Ovary (tissue), 3 donors: ENCODE data around the gene TFE3.
A peak's percentile ranks its signal among the peaks of the same experiment; 100 is the strongest.

Source experiments
- POLR2A ChIP-seq: fragments of 450-650 bp; IDR thresholded peaks from one replicate; pipeline ENCODE4 v1.6.1; 2017; ENCODE audit warnings: antibody characterized with exemption, mild to moderate bottlenecking, moderate library complexity
- TF ChIP-seq, protein P1 (sequence below), 3 donors: fragments of 450-650 bp in 2 of 3; fragments of 200-600 bp in 1 of 3; IDR thresholded peaks; one replicate each; pipeline versions ENCODE4 v1.5.1 to v1.8.0; 2016 to 2022; ENCODE audit warnings: antibody characterized with exemption in 3 of 3, mild to moderate bottlenecking in 1 of 3
- donor health status: DM: no; HTN: no; CAD: no.

DNA sequence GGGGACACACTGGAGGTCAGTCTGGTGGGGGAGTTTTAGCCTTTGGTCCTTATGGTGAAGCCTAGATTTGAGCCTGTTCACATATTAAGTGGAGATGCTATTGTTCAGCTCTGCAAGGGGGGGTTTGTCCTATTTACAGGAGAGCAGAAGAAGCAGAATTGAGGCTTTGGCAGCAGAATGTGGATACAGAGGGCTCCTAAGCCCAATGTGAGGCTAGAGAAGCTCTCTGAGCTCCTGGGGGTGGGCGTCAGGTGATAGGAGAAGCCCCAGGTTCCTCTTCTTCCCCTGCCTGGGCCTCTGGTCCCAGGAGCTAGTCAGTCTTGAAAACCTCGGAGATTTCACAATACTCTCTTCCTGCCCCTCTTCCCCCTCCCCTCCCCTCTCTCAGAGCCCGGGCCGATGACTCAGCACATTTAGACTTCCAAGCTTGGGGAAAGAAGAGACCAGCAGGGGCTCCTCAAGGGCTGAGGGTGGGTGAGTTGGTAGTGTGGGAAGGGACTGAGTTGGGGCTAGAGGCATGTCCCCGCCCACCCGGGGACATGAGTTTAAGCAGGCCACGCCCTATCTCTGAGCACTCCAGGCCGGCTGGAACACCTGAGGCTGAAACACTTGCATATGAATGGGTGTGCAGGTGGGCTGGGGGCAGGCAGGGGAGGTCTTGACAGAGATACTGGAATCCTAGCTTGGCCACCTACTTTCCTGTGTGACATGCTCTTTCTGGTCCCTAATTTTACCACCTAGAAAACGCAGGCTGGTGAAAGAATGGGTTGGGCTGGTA, 3.4 kb downstream of the TFE3 start:
- TF ChIP-seq POLR2A, result no peak
- TF ChIP-seq, protein P1, sequence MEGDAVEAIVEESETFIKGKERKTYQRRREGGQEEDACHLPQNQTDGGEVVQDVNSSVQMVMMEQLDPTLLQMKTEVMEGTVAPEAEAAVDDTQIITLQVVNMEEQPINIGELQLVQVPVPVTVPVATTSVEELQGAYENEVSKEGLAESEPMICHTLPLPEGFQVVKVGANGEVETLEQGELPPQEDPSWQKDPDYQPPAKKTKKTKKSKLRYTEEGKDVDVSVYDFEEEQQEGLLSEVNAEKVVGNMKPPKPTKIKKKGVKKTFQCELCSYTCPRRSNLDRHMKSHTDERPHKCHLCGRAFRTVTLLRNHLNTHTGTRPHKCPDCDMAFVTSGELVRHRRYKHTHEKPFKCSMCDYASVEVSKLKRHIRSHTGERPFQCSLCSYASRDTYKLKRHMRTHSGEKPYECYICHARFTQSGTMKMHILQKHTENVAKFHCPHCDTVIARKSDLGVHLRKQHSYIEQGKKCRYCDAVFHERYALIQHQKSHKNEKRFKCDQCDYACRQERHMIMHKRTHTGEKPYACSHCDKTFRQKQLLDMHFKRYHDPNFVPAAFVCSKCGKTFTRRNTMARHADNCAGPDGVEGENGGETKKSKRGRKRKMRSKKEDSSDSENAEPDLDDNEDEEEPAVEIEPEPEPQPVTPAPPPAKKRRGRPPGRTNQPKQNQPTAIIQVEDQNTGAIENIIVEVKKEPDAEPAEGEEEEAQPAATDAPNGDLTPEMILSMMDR (IDR thresholded peaks at IDR 0.05), result peak in 1 of 3 donors; percentile 37
